Hepatocyte (in vitro differentiated cells): ENCODE data around the gene FAM221B. TPM values are rescaled to one million over a fixed set of nuclear protein-coding genes. Genes with fewer than 3 reads are reported as not detected.

Experiments
- DNase-seq: peaks from one replicate; pipeline ENCODE4 v3.0.0-alpha.2; 2016; ENCODE audit warnings: low spot score
- H2AFZ ChIP-seq: fragments of 200-600 bp; sonication (generic); 2 replicates; pipeline ENCODE4 v1.6.0; 2016; ENCODE audit warnings: antibody characterized with exemption, mild to moderate bottlenecking
- H3K27ac ChIP-seq: fragments of 200-600 bp; sonication (generic); 2 replicates; pipeline ENCODE4 v1.5.1; 2016; ENCODE audit warnings: mild to moderate bottlenecking
- H3K27me3 ChIP-seq: fragments of 200-600 bp; sonication (generic); 2 replicates; pipeline ENCODE4 v1.6.1; 2016
- H3K36me3 ChIP-seq: fragments of 200-600 bp; sonication (generic); replicated peaks from 2 replicates; pipeline ENCODE4 v1.5.1; 2016; ENCODE audit warnings: low read depth; ENCODE audit not compliant: insufficient read depth
- H3K4me1 ChIP-seq: fragments of 200-600 bp; sonication (generic); 2 replicates; pipeline ENCODE4 v1.5.1; 2016; ENCODE audit warnings: mild to moderate bottlenecking, moderate library complexity; ENCODE audit not compliant: insufficient read depth
- H3K4me2 ChIP-seq: fragments of 200-600 bp; sonication (generic); 2 replicates; pipeline ENCODE4 v1.6.0; 2016
- H3K4me3 ChIP-seq: fragments of 200-600 bp; sonication (generic); 2 replicates; pipeline ENCODE4 v1.5.1; 2016; ENCODE audit warnings: mild to moderate bottlenecking
- H3K79me2 ChIP-seq: fragments of 200-600 bp; sonication (generic); 2 replicates; pipeline ENCODE4 v1.6.0; 2017; ENCODE audit warnings: mild to moderate bottlenecking
- H3K9me2 ChIP-seq: fragments of 200-600 bp; sonication (generic); replicated peaks from 2 replicates; pipeline ENCODE4 v1.6.0; 2017; ENCODE audit warnings: mild to moderate bottlenecking; ENCODE audit not compliant: insufficient read depth
- H3K9me3 ChIP-seq: fragments of 200-600 bp; sonication (generic); 2 replicates; pipeline ENCODE4 v1.5.1; 2016; ENCODE audit warnings: low read depth, mild to moderate bottlenecking
- H4K20me1 ChIP-seq: fragments of 200-600 bp; sonication (generic); 2 replicates; pipeline ENCODE4 v1.6.0; 2016; ENCODE audit warnings: mild to moderate bottlenecking; ENCODE audit not compliant: insufficient read depth, poor library complexity, severe bottlenecking
- EZH2 ChIP-seq: fragments of 200-600 bp; sonication (generic); IDR thresholded peaks from 2 replicates; pipeline ENCODE4 v1.6.1; 2016; ENCODE audit warnings: antibody characterized with exemption, mild to moderate bottlenecking, borderline replicate concordance
- EZH2phosphoT487 ChIP-seq: fragments of 200-600 bp; sonication (generic); IDR thresholded peaks from one replicate; pipeline ENCODE4 v1.6.1; 2018; ENCODE audit warnings: antibody characterized with exemption, mild to moderate bottlenecking, low read depth, moderate library complexity; ENCODE audit not compliant: unreplicated experiment, severe bottlenecking
- WGBS: methylation state at CpG from one replicate; pipeline ENCODE4 v1.1.6; 2016; ENCODE audit warnings: low lambda C conversion rate; ENCODE audit errors: missing lambda C conversion rate; 5-methylcytosine and 5-hydroxymethylcytosine counted together
- polyA plus RNA-seq: library from polyadenylated mRNA; unstranded; fragments of >200 nt; fragmentation: Nextera tagmentation; extraction: Ambion mirVana; gene quantifications from 2 replicates; pipeline ENCODE4 v1.2.1, GENCODE V29; 2016
- total RNA-seq: library from RNA; depleted of rRNA; stranded (reverse); fragments of >200 nt; gene quantifications from 2 replicates; pipeline ENCODE4 v1.2.3, GENCODE V29; 2014
- TF ChIP-seq, protein P1 (sequence below): fragments of 200-600 bp; sonication (generic); IDR thresholded peaks from 2 replicates; pipeline ENCODE4 v1.5.1; 2016; ENCODE audit warnings: antibody characterized with exemption, mild to moderate bottlenecking; ENCODE audit not compliant: poor library complexity

Gene FAM221B
- total and polyA plus RNA-seq, 2 experiments from 2014 or later: not detected

DNA sequence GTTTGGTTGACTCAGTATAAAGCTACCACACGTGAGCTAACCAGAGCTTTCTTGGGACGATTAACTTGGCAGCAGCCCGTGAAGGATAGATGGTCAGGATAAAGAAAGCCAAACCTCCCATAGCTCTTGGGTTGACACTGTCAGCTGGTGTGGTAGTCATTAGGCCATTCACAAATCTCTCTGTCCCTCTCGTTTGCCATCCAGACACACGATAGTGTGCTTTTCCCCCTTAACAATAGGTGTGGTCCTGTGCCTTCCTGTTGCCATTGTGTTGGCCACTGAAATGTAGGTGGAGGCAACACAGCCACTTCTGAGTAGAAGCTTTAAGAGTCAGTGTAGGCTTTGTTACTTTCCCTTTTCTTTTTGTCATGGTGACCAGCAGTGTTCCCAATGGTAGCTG, 29.9 kb upstream of the FAM221B start:
- no peak for TF ChIP-seq EZH2phosphoT487
- no peak for TF ChIP-seq EZH2
- TF ChIP-seq, protein P1, sequence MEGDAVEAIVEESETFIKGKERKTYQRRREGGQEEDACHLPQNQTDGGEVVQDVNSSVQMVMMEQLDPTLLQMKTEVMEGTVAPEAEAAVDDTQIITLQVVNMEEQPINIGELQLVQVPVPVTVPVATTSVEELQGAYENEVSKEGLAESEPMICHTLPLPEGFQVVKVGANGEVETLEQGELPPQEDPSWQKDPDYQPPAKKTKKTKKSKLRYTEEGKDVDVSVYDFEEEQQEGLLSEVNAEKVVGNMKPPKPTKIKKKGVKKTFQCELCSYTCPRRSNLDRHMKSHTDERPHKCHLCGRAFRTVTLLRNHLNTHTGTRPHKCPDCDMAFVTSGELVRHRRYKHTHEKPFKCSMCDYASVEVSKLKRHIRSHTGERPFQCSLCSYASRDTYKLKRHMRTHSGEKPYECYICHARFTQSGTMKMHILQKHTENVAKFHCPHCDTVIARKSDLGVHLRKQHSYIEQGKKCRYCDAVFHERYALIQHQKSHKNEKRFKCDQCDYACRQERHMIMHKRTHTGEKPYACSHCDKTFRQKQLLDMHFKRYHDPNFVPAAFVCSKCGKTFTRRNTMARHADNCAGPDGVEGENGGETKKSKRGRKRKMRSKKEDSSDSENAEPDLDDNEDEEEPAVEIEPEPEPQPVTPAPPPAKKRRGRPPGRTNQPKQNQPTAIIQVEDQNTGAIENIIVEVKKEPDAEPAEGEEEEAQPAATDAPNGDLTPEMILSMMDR: no peak
- no peaks in the 10 kb centered on the region for H3K79me2 ChIP-seq
- no peaks in the 10 kb centered on the region for H3K36me3 ChIP-seq
- no peak overlapping the region for H3K4me3 ChIP-seq
- peaks cover 4% of the 10 kb centered on the region for H3K27me3 ChIP-seq
- no peaks in the 10 kb centered on the region for H3K9me2 ChIP-seq
- H3K9me3 ChIP-seq: no peaks in the 10 kb centered on the region
- whole genome bisulfite sequencing: 84% methylated on average over 5 of the region's 5 CpGs
- H3K4me2 ChIP-seq: no peak overlapping the region
- no peak overlapping the region for H2AFZ ChIP-seq
- no peaks in the 10 kb centered on the region for H4K20me1 ChIP-seq
- DNase-seq: no peak
- no peaks in the 10 kb centered on the region for H3K4me1 ChIP-seq
- no peak overlapping the region for H3K27ac ChIP-seq

DNA sequence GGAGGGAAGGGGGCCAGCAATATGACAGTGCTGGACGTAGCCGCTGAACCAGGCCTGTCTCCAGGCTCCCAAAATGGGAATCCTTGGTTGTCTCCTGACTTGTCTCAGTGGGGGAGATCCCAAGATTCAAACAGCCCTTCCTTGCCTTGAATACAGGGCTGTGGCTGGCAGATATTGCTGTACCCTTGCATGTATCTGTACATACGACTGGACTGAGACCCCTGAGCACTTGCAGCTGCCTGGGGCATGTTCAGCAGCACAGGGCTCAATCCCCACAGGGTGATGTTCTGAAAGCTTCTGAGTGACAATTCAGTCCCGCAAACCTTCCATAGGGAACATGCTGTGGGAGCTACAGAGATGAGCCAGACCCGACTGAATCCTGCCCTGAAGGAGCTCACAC, 28.4 kb upstream of the FAM221B start:
- TF ChIP-seq EZH2 (no peak), EZH2phosphoT487 (no peak)
- TF ChIP-seq, protein P1: no peak
- Histone ChIP-seq H2AFZ (no peak overlapping the region), H3K4me1 (no peaks in the 10 kb centered on the region), H3K27ac (no peak overlapping the region), H3K36me3 (no peaks in the 10 kb centered on the region), H3K79me2 (no peaks in the 10 kb centered on the region), H3K9me3 (no peaks in the 10 kb centered on the region), H3K27me3 (peaks cover 2% of the 10 kb centered on the region), H3K4me2 (no peak overlapping the region), H3K9me2 (no peaks in the 10 kb centered on the region), H3K4me3 (no peak overlapping the region), H4K20me1 (no peaks in the 10 kb centered on the region)
- DNase-seq: peak; percentile 2
- 89% methylated on average over 5 of the region's 5 CpGs for WGBS

DNA sequence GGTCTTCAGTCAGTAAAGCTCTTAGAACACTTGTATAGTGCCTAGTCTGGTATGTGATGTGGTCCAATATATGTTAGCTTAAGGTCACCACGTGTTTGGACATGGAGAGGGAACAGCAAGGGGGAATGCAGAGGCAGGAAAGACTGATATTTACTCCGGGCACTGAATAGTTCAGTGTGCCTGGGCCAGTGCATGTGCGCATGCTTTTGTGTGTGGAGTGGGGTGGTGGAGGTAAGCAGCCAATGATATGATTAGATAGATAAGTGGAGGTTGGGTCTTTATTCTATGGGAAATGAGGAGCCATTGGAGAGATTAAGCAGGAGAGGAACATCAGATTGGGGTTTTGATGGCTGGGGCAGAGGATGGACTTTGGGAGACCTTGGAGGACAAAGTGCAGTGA, 27.7 kb upstream of the FAM221B start:
- no peak for DNase-seq
- Histone ChIP-seq H3K79me2 (no peaks in the 10 kb centered on the region), H3K36me3 (no peaks in the 10 kb centered on the region), H2AFZ (no peak overlapping the region), H3K4me1 (no peaks in the 10 kb centered on the region), H3K9me2 (no peaks in the 10 kb centered on the region), H4K20me1 (no peaks in the 10 kb centered on the region), H3K27ac (no peak overlapping the region), H3K9me3 (no peaks in the 10 kb centered on the region), H3K4me2 (no peak overlapping the region), H3K4me3 (no peak overlapping the region), H3K27me3 (no peaks in the 10 kb centered on the region)
- 75% methylated on average over 3 of the region's 3 CpGs for WGBS
- no peak for TF ChIP-seq EZH2phosphoT487

DNA sequence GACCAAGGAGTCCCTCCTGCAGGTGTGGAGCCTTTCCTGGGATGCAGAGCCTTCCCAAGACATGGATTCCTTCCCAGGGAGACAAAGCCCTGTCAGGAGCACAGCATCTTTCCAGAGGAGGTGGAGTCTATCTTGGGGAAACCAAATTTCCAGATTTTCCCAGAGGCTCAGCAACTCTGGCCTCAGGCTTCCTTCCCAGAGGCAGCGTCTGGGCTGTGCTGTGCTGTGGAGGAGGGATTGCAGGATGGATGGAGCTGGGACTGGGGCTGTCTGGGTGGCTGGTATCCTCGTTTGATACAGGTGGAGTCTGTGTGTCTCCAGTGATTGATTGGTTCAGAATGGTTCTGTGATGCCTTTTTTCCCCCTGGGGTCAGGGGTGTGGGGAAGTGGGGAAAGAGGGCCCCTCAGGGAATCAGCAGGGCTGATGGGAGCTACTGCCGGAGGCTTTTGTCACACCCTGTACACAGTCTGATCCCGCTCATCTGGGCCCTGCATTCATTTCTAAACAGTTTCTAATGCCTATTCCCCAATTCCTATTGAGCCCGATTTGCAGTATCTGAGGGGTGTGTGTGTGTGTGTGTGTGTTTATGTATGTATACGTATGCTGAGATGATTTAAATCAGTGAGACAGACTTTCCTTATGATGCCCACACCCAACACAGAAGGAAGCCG, 25.7 kb upstream of the FAM221B start:
- Histone ChIP-seq H3K27me3 (no peaks in the 10 kb centered on the region), H3K36me3 (no peaks in the 10 kb centered on the region), H2AFZ (no peak overlapping the region), H4K20me1 (no peaks in the 10 kb centered on the region), H3K4me2 (no peak overlapping the region), H3K9me3 (no peaks in the 10 kb centered on the region), H3K4me3 (no peak overlapping the region), H3K9me2 (no peaks in the 10 kb centered on the region), H3K79me2 (no peaks in the 10 kb centered on the region), H3K4me1 (no peaks in the 10 kb centered on the region), H3K27ac (no peak overlapping the region)
- TF ChIP-seq EZH2: no peak
- TF ChIP-seq EZH2phosphoT487: no peak
- TF ChIP-seq, protein P1: no peak
- no peak for DNase-seq
- WGBS: 89% methylated on average over 7 of the region's 7 CpGs
